Endothelial cell of umbilical vein (primary cell): ENCODE data around the gene SWAP70. TPM values are rescaled to one million over a fixed set of nuclear protein-coding genes. Genes with fewer than 3 reads are reported as not detected.

ENCODE experiments used
- BruUV-seq: library from RNA; stranded (reverse); fragments of 400-500 nt; replicated peaks from 2 replicates; lab custom pipeline; 2021; lab: Mats Ljungman, UMichigan
- CTCF ChIA-PET: fragments of 300-600, 350-600 bp; sonication (Branson Sonifier 250); formaldehyde crosslinking; loops from one replicate; lab custom pipeline; 2021; ENCODE audit warnings: antibody characterized with exemption, inconsistent platforms; lab: Charles Lee
- POLR2A ChIA-PET: fragments of 300-600, 350-600 bp; sonication (Branson Sonifier 250); formaldehyde crosslinking; loops from one replicate; lab custom pipeline; 2021; ENCODE audit warnings: antibody characterized with exemption, inconsistent platforms; lab: Charles Lee
- DNase-seq: peaks from one replicate; pipeline ENCODE4 v3.0.0-alpha.2; 2011; ENCODE audit warnings: low read depth, low spot score
- FAIRE-seq: peaks from 2 replicates; lab custom pipeline; 2011; peaks lifted over from hg19 to GRCh38; lab: Jason Lieb, UNC
- H2AFZ ChIP-seq: 2 replicates; pipeline ENCODE4 v1.6.0; 2012; ENCODE audit warnings: low read depth, low read length, control low read depth, inconsistent platforms
- H3K27ac ChIP-seq: 2 replicates; pipeline ENCODE4 v1.5.1; 2011; ENCODE audit warnings: low read depth, mild to moderate bottlenecking, control low read depth, low read length, moderate library complexity; ENCODE audit not compliant: insufficient read depth
- H3K27me3 ChIP-seq, 2 experiments: 2 replicates each; pipeline versions ENCODE4 v1.6.0 to v1.6.1; 2011; ENCODE audit warnings: low read length in 2 of 2, mixed read lengths in 1 of 2; ENCODE audit not compliant: control insufficient read depth in 2 of 2, insufficient read depth in 2 of 2
- H3K36me3 ChIP-seq, 2 experiments: 2 replicates in 1 of 2; 3 replicates in 1 of 2; pipeline ENCODE4 v1.5.1; 2011; ENCODE audit warnings: low read length in 2 of 2, mild to moderate bottlenecking in 1 of 2, moderate library complexity in 1 of 2; ENCODE audit not compliant: control insufficient read depth in 2 of 2, insufficient read depth in 2 of 2; ENCODE audit errors: extremely low read depth in 1 of 2
- H3K4me1 ChIP-seq: 3 replicates; pipeline ENCODE4 v1.5.1; 2011; ENCODE audit warnings: mild to moderate bottlenecking, low read length; ENCODE audit not compliant: control insufficient read depth, insufficient read depth; ENCODE audit errors: extremely low read depth
- H3K4me2 ChIP-seq: 2 replicates; pipeline ENCODE4 v1.6.1; 2011; ENCODE audit warnings: low read length, control low read depth, mixed read lengths; ENCODE audit not compliant: insufficient read depth
- H3K4me3 ChIP-seq, 3 experiments: fragments of 200-600 bp in 1 of 3; sonication (generic), shearing (Covaris generic) in 1 of 3; replicated peaks in 1 of 3; 2 replicates each; pipeline ENCODE4 v1.5.1; 2011 to 2016; ENCODE audit warnings: control low read depth in 3 of 3, low read length in 3 of 3, mild to moderate bottlenecking in 2 of 3, inconsistent platforms in 1 of 3, low read depth in 1 of 3, moderate library complexity in 1 of 3; ENCODE audit not compliant: insufficient read depth in 1 of 3
- H3K79me2 ChIP-seq: 2 replicates; pipeline ENCODE4 v1.6.0; 2012; ENCODE audit warnings: low read length, inconsistent platforms; ENCODE audit not compliant: control insufficient read depth, insufficient read depth
- H3K9ac ChIP-seq: replicated peaks from 2 replicates; pipeline ENCODE3; 2011; ENCODE audit warnings: low read length, control low read depth; ENCODE audit not compliant: insufficient read depth; ENCODE audit errors: extremely low read depth
- H3K9me1 ChIP-seq: replicated peaks from 3 replicates; pipeline ENCODE4 v1.6.0; 2011; ENCODE audit warnings: mild to moderate bottlenecking, low read length; ENCODE audit not compliant: control insufficient read depth, insufficient read depth; ENCODE audit errors: extremely low read depth
- H3K9me3 ChIP-seq: replicated peaks from 2 replicates; pipeline ENCODE4 v1.5.1; 2012; ENCODE audit warnings: low read length, inconsistent platforms; ENCODE audit not compliant: control insufficient read depth, insufficient read depth
- H4K20me1 ChIP-seq: replicated peaks from 2 replicates; pipeline ENCODE3; 2011; ENCODE audit warnings: mild to moderate bottlenecking, low read length; ENCODE audit not compliant: control insufficient read depth, insufficient read depth; ENCODE audit errors: extremely low read depth
- EZH2 ChIP-seq: IDR thresholded peaks from 2 replicates; pipeline ENCODE4 v1.6.1; 2012; ENCODE audit warnings: borderline replicate concordance, low read depth, mild to moderate bottlenecking, moderate library complexity, low read length, inconsistent platforms; ENCODE audit not compliant: severe bottlenecking
- FOS ChIP-seq: IDR thresholded peaks from 2 replicates; pipeline ENCODE4 v1.6.1; 2011; ENCODE audit warnings: mild to moderate bottlenecking, low read length, moderate library complexity, borderline replicate concordance; ENCODE audit not compliant: insufficient read depth
- GATA2 ChIP-seq: IDR thresholded peaks from 2 replicates; pipeline ENCODE4 v1.7.0; 2011; ENCODE audit warnings: low read depth, mild to moderate bottlenecking, moderate library complexity, mixed read lengths, low read length; ENCODE audit not compliant: insufficient read length, insufficient read depth
- JUN ChIP-seq: IDR thresholded peaks from 2 replicates; pipeline ENCODE4 v1.6.1; 2011; ENCODE audit warnings: borderline replicate concordance, low read depth; ENCODE audit not compliant: insufficient read length, insufficient read depth
- POLR2AphosphoS5 ChIP-seq: IDR thresholded peaks from 2 replicates; pipeline ENCODE4 v1.6.1; 2012; ENCODE audit warnings: low read depth, mild to moderate bottlenecking, control low read depth, low read length, moderate library complexity; ENCODE audit not compliant: insufficient read depth
- dilution Hi-C: fragments of 300-500 bp; cut with MboI; formaldehyde crosslinking; loops from one replicate; pipeline ENCODE4 v1.15.0; 2019; ENCODE audit warnings: low sequenced_read_pairs; ENCODE audit not compliant: extremely low pct_ligation_motif_present
- intact Hi-C: fragments of 100-400 bp; cut with micrococcal nuclease; formaldehyde crosslinking; loops from one replicate; pipeline ENCODE4 v1.10.0; 2022
- polyA plus RNA-seq, 4 experiments: library from polyadenylated mRNA; depleted of rRNA in 3 of 4; stranded (reverse) in 3 of 4; unstranded in 1 of 4; fragments of >200 nt; gene quantifications; 2 replicates each; pipeline versions ENCODE4 v1.2.1 to v1.2.3, GENCODE V29; 2011 to 2012; ENCODE audit warnings: missing spikeins in 1 of 4
- total RNA-seq: library from RNA; stranded (reverse); gene quantifications from 2 replicates; pipeline ENCODE4 v1.2.3, GENCODE V29; 2021
- TF ChIP-seq, protein P1 (sequence below): IDR thresholded peaks from 2 replicates; pipeline ENCODE4 v1.6.1; 2011; ENCODE audit not compliant: insufficient read depth, insufficient read length
- TF ChIP-seq, protein P2 (sequence below), 2 donors: IDR thresholded peaks; 1 replicate in 1 of 2; 2 replicates in 1 of 2; pipeline ENCODE4 v1.5.1; 2011; ENCODE audit warnings: low read length in 2 of 2, mild to moderate bottlenecking in 2 of 2, moderate library complexity in 2 of 2, control low read depth in 1 of 2, inconsistent platforms in 1 of 2, low read depth in 1 of 2; ENCODE audit not compliant: insufficient read depth in 1 of 2; ENCODE audit errors: extremely low read depth in 1 of 2

Gene SWAP70
- total and polyA plus RNA-seq, 2 donors (not counting 3 experiments of a cell fraction or from before 2014, with no cell fraction given), result 52.5 to 165 TPM

DNA sequence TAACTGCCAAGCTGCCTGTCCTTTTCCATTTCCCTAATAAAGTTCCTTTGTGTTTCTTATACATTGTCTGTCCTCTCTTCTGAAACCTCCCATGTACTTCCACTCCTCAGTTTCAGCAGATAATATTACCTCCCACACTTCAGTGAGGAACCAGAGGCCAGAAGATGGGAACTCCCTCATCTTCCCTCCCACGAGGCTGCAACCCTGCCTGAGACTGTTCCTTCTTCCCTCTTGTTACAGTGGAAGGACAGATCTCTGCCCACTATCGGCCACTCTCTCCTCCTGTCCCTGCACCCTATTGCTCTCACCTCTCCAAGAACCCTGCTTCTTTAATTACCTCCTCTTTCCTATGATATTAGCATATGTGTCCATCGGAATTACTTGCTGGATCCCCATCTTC is 38.1 kb upstream of the SWAP70 start:
- no peaks in the 10 kb centered on the region for H3K36me3 ChIP-seq
- CTCF ChIA-PET, result interaction anchor here (1.2 to 2.7 kb wide), 5 partner anchors 12 to 124 kb away, joined by 3 to 18 read pairs (median 4); no protein-coding TSS in a partner anchor
- H4K20me1 ChIP-seq, result no peaks in the 10 kb centered on the region
- TF ChIP-seq FOS, result no peak
- no peak for TF ChIP-seq GATA2
- no peak for TF ChIP-seq EZH2
- TF ChIP-seq JUN, result no peak
- TF ChIP-seq, protein P1, sequence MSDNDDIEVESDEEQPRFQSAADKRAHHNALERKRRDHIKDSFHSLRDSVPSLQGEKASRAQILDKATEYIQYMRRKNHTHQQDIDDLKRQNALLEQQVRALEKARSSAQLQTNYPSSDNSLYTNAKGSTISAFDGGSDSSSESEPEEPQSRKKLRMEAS, result no peak
- TF ChIP-seq, protein P2, sequence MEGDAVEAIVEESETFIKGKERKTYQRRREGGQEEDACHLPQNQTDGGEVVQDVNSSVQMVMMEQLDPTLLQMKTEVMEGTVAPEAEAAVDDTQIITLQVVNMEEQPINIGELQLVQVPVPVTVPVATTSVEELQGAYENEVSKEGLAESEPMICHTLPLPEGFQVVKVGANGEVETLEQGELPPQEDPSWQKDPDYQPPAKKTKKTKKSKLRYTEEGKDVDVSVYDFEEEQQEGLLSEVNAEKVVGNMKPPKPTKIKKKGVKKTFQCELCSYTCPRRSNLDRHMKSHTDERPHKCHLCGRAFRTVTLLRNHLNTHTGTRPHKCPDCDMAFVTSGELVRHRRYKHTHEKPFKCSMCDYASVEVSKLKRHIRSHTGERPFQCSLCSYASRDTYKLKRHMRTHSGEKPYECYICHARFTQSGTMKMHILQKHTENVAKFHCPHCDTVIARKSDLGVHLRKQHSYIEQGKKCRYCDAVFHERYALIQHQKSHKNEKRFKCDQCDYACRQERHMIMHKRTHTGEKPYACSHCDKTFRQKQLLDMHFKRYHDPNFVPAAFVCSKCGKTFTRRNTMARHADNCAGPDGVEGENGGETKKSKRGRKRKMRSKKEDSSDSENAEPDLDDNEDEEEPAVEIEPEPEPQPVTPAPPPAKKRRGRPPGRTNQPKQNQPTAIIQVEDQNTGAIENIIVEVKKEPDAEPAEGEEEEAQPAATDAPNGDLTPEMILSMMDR (IDR thresholded peaks at IDR 0.05; ENCODE audit: extremely low read depth in 1 of 2, insufficient read depth in 1 of 2, low read depth in 1 of 2, low read length in 2 of 2), result no peak
- TF ChIP-seq POLR2AphosphoS5, result no peak
- BruUV-seq, result no TSS peak
- peak overlapping the region; percentile 96 for H3K27ac ChIP-seq
- POLR2A ChIA-PET, result no interaction called here
- H3K27me3 ChIP-seq, result no peaks in the 10 kb centered on the region
- no peak overlapping the region for H3K4me3 ChIP-seq
- H3K4me2 ChIP-seq, result no peak overlapping the region
- peak overlapping the region; percentile 2 for H2AFZ ChIP-seq
- no peaks in the 10 kb centered on the region for H3K9me1 ChIP-seq
- no peaks in the 10 kb centered on the region for H3K79me2 ChIP-seq
- FAIRE-seq (no peak), DNase-seq (peak; percentile 14)
- no peaks in the 10 kb centered on the region for H3K9me3 ChIP-seq
- peak overlapping the region; percentile 34 for H3K9ac ChIP-seq
- H3K4me1 ChIP-seq, result peaks cover 33% of the 10 kb centered on the region
- intact Hi-C loops, result loop anchor here (1.0 kb wide), 2 partner anchors 12 to 63 kb away; no protein-coding TSS in a partner anchor
- dilution Hi-C loops, result no loop called here
